Cerebellar nuclear complex (tissue), 1 donor: ENCODE results near the gene SLC35B1.
"Not testable (repeated sequence)": the region's sequence is repeated elsewhere in the genome, so short reads cannot be mapped to it uniquely, and the experiment has no call there.

Experiments used
- DNase-seq, 2 experiments: peaks; one replicate each; lab custom pipeline; 2025; lab: John Stamatoyannopoulos, UW

Gene SLC35B1

DNA sequence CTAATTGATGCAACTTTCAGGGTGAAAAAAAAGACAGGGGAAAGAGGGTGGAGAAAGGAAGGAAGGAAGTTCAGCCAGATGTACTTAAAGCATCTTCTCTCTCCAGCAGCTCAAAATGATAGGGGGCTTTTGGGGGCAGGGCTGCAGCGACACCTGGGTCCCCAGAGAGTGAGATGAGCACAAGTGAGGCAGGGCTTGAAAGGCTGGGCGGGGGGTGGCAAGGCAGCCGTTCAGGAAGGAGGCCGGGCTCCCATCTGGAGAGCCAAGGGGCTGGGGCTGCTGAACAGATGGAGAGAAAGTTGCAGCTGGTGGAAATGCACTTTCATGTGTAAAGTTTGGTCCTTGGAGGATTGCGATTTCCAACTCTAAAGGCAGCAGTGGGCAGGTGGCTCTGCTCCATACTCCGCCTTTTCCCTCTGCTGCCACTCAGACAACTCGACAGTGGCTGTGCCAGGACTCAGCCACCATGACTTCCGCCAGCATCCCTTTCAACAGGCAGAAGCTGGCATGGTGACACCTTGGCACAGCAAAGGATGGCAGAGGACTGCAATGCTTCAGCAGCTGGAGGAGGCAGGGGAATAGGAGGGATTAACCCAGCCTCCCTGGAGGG lies 7.7 kb downstream of the SLC35B1 start:
- DNase-seq, result no peak

DNA sequence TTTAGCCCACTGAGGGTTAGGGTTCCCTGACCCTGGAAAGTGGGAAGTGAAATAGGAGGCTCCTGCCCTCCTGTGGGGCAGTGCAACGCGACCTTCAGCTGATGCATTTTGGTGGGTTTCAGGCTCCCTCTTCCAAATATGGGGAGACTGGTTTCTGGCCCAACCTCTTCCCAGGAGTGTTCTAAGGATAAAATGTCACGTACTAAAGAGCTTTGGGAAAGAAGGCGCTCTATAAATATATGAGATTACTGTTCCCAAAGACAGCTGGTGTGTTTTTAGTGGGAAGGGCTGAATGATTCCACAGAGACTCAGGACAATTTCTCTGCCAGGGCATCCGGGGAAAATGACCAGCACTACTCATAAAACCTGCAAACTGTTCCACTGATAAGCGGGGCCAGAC lies 9.8 kb downstream of the SLC35B1 start:
- DNase-seq, result no peak

DNA sequence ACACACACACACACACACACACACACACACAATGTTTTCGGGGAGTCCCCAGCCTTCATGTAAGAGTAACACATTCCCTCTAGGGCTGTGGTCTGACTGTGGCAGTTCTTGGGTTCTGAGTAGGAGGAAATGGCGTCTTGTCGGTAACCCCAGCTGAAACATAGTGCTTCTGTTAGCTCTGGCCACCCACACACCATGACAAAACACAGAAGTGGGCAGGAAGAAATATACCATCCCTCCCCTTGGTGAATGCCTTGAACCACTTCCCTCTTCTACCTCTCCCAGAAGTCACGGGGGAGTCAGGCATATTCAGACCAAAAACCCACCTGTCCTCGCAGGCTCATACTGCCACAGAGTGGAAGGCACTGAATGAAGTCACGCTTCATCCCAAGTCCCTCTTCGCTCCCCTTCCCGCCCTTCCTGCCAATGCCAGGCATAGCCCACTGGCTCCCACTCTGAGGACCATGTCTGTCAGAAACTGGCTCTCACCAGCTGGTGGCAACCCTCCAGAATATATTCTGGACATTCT lies 11.5 kb downstream of the SLC35B1 start:
- DNase-seq, result no peak

DNA sequence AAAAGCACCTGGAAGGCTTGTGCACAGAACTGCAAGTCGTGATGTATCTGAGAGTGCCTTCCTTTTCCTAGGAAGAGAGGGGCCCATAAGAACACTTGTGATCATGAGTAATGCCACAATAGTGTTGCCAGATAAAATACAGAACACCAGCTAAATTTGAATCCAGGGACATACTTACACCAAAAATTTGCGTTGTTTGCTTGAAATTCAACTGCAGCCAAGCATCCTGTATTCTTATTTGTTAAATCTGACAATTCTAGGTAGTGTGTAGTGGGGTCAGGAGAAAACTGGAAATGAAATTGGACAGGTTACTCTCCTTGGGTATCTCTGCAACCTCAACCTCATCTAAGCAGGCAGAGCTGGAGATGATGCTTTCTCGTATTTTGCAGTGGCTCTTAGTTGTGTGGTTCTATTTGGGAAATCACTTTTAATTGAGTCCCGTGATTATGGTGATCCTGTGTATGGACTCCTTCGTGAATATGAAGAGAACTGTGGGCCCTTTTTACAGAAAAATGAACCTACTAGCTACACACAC lies 12.0 kb downstream of the SLC35B1 start:
- DNase-seq, result no peak

DNA sequence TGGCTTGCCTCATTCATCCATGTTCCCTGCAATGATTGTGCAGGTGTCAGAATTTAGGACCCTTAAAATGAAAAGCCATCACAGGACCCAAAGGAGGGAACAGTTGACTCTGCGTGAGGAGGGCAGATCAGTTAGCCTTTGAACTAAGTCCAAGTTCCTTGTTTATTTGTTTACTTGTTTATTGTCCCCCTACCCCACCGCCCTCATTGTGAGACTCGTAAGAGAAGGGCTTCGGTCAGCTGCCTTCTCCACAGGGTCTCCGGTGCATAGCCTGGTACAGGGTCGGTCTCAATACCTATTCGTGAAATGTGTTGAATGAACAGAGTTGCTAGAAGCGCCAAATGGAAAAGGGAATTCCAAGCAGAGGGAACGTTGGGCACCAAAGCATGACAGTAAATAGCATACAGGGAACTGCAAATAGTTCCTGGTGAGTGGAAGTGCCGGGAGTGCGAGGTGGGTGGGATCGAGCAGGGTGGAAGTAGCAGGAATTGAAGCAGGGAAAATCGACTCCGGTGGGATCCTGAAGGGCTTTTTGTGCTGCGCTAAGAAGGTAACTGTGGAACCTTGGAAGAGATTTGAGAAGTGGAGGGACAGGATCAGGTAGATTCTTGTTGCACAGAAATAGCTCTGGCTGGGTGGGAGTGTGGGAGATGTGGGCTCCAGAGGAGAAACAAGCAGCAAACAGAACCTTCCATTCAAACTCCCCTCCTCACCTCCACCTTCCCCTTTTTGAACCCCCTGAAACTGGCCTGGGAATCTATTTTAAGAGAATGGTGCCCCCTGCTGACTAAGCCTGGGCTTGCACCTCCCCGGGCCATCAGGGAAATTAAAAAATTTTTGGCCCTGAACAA lies 12.7 kb downstream of the SLC35B1 start:
- peak in 1 of 2 experiments; percentile 27 for DNase-seq

DNA sequence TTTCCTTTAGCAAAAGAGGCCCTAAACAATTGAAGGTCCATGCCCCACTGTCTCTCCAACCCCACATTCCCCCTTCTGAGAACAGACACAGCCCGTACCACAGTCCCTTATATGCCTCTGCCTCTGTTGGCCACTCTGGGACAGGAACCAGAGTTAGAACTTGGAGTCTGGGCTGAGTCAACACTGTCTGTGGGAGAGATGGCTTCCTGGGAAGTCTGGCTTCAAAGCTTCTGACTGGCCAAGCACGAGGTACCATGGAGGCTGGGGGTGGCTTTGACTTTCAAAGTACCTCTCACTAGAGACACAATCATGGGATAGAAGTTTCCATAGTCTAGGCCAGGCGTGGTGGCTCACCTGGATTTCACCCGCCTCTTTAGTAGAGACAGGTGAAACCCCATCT lies 15.0 kb downstream of the SLC35B1 start:
- DNase-seq, result no peak

DNA sequence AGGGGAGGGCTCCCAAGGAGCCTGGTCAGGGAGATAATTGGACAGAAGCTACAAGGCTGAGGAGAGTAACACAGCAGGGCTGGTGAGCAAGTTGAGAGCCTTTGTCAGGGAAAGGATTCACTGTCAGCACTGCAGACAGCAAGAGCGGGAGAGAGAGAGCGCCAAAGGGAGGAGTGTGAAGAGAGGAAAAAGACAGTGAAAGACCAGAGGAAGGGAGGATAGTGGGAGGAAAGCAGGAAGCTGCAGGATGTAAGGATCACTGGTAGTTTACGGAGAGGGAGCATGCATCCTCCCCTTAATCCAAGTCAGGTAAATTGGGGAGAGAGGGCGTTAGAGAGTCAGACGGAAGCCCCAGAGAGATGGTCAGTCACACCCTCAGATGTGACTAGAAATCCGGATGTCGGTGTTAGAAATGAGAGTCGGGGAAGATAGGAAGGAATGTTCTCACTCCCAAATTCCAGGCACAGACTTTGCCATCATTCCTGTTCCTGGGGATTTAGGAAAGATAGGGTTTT lies 16.0 kb downstream of the SLC35B1 start:
- DNase-seq, result no peak

DNA sequence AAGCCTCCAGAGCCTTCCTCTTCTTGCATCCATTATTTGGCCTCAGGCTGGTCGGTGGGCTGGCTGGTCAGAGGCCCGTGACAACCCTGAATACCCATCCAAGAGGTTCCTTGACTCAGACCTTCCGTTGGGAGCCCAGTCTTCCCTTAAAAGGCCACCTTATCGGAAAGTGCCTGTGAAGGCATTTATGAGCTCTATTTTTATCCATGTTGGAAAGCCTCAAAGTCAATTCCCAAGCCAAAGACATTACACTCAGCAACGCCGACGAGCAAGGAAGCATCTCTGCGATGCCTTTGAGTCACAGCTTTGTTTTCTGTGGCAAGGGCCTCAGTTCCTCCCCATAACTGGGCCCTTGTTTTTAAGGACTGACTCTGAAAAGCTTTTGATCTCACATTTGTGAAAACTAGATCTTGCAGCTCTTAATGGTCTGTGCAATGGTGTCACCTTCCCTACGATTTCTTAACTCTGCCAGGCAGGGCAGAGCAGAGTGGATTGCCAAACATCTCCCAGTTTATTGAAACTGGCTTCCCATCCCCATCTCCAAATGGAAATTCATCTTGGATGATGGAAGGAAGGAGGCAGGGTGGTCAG lies 16.6 kb downstream of the SLC35B1 start:
- DNase-seq, result peak in 1 of 2 experiments; percentile 36

DNA sequence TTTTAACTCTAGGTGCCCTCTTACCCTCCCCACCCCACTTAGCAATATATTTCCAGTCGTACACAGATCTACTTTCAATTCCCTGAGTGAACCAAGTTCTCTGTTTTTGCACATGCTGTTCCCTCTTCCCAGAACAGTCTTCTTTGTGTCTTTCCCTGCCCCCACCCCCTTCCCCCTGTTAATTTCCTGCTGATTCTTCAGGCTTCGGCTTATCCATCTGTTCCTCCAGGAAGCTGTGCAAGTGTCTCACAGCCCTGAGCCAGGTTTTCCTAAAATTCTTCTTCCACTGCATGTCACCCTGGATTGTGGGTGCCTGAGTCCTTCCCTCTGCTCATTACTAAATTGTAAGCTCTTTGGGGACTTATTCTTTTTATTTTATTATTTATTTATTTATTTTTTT lies 17.5 kb downstream of the SLC35B1 start:
- peak in 1 of 2 experiments; percentile 8 for DNase-seq

DNA sequence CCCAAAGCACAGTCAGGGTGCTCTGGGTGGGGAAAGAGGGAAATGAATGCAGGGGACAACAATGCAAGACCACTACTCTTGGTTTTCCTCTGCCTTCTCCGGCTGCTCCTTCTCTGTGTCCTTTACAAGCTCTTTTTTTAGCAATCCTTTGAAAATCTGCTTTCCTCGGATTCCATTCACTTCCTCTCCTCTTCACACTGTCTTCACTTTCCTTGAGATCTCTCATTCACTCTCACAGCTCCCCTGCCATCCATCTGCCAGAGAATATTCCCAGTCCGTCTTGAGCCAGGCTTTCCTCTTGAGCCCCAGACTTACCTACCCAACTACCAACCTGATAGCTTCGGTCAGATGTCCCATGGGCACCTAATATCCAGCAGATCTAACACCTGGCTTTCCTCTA lies 18.9 kb downstream of the SLC35B1 start:
- DNase-seq, result no peak

DNA sequence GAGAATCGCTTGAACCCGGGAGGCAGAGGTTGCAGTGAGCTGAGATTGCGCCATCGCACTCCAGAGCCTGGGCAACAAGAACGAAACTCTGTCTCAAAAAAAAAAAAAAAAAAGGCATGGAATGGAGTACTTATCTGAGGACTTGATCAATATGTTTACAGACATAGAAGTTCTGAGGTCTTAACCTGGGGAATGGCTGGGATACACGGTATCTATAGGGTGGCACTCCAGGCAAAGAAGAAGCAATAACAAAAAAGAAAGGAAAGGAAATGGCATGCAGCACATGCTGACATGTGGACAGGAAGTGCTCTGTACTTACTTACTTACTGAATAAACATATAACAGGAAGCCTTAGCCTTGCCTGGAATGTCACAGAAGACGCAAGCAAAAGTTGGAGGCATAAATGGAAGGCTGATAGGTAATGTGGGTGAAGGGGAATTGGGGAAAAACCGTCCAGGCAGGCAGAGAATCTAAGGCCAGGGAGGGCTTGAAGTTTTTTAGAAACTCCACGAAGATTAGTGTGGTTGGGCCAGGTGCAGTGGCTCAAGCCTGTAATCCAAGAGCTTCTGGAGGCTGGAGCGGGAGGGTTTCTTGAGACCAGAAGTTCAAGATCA lies 19.8 kb downstream of the SLC35B1 start:
- DNase-seq, result no peak

DNA sequence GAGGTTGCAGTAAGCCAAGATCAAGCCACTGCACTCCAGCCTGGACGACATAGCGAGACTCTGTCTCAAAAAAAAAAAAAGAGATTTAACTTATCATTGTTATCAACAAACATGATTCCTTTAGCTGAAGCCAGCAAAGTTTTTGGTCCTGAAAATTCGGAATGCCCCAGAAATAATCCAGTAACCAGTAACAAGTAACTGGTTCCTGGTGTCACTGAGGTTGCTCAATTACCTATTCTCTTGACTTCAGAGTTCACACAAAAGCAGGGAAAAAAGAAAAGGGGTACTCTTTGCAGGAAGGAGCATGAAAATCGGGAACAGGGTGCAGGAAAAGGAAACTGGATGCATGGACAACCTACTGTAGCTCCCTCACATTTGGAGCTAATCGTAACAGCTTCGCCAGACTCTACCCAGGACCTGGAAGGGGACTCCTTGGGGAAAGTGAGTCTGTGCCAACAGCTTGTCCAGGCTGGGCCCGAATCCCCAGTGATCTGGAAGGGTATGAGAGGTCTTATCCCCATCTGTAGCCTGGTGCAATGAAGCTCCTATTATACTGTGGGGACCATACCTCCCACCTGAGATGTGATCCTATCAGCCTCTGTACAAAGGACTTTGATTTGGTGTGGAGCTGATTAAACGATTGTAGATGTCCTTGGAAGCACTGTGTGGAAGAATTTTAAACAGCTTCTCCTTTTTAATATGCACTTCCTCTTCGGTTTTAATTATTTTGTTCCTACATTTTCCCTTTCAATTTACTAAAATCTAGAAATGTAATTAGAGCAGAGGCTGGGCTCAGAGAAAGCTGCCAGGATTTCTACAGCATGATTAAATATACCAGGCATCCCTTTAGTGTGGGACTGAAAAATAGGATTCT lies 26.4 kb downstream of the SLC35B1 start:
- no peak for DNase-seq

DNA sequence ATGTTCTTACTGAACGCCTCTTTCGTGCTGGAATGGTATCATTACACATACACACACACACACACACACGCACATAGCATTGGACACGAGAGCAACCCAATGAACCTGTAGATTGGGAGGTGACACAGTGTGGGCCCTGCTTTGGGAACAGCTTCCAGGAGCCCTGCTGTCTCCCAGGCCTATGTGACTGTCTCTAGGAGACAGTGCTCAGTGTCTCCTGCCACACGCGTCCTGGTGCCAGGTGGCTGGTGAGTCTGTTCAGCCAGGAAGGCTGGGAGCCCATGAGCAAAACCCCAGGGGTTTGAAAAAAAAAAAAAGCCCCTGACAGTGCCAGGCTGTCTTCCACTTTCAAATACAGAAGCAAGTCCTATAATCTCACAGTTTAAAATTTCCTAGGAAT lies 27.4 kb downstream of the SLC35B1 start:
- peak in 1 of 2 experiments; percentile 63 for DNase-seq

DNA sequence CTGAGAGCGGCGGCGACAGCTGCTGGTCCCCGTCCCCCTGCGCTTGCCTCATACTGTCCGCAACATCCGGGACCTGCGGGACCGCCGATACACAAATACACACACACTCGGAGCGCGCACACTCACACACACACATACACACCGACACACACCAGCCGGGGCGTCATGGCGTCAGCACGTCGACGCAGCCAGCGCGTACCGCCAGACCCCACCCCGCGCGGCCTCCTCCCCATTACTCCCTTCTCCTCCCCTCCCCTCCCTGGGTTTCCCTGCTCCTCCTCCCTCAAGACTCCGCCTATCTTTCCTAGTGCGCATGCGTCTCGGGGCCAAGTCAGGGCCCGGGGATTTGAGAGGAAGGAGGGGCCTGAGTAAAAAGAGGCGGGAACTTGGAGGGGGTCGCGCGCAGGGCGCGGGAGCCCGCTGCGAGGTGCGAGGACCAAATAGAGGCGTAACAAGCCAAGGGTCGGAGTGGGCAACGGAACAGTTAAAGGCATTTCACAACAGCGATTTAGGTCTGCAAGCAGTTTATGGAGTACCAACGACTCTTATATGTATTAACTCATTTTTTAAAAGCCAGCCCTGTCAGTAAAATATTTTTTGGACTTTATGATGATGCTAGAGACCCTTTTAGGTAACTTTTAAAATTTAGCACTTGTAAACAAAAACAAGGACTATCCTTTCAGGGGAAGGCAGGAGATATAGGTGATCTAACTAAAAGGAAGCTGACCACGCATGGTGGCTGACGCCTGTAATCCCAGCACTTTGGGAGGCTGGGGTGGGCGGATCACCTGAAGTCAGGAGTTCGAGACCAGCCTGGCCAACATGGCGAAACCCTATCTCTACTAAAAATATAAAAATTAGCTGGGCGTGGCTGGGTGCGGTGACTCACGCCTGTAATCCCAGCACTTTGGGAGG lies 29.6 kb downstream of the SLC35B1 start, which contains the start of gene SPOP:
Gene SPOP (minus strand): TSS at position 165 of the 915 bp plus-strand sequence. CDS start 55,287 bp downstream, outside the sequence.
- DNase-seq, result peak; percentile 97 to 98

DNA sequence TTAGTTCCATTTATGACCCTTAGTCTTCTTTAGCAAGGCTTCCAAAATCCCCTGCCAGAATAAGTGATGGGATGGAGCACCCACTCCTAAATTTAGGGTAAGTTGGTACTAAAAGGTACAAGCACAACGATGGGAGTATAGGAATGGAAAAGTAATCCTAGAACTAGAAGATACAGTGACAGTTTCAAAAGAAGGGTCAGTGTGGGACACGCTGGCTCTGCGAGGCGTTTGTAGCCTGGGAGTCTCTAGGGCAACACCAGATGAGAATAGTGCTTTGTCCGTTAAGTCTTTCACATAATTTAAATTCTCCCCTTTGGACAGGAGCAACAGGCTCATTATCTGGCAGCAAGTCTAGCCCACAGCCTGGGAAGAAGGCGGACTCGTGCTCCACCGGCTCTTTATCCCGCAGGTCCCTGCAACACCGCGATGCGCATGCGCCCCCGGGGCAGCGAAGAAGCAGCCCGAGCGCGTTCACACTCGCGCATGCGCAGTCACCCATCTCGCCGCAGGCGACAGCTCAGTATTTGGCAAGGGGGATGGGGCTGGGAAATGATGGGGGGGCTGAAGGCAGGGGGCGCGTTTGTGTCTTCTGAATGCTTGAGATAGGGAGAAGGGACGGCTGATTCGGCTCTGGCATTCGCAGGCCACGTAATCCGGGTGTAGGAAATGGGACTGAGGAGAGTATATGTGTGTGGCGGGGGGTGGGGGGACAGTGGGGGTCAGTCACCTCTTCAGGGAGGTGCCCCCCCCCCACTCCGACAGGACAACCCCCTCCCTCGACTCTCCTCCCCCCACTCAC lies 30.4 kb downstream of the SLC35B1 start:
- peak in 1 of 2 experiments; percentile 58 for DNase-seq

DNA sequence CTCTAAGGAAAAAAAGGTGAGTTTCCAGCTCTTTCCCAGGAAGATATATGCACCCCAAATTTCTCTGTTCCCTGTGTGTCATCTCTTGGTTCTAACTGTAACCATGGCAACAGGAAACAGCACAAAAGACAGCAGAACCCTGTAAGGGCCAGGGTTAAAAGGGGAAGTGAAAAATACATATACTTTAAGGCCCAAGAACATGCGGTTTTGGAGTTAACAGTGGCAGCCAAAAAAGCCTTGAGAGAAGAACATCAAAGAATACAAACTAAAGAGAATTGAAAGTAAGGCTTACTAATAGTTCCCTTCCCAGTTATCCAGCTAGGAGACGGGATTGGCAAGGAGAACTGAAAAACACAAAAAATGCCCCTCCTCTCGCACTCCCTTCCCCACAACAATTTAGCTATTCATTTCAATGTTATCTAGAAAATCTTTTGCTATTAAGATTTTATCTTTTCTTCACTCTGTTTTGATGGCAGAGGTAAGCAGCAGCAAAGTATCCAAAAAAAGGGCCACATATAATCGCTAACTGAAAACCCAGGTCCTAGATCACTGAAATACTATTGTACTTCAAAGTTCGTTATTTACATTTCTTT lies 31.4 kb downstream of the SLC35B1 start:
- DNase-seq, result no peak

DNA sequence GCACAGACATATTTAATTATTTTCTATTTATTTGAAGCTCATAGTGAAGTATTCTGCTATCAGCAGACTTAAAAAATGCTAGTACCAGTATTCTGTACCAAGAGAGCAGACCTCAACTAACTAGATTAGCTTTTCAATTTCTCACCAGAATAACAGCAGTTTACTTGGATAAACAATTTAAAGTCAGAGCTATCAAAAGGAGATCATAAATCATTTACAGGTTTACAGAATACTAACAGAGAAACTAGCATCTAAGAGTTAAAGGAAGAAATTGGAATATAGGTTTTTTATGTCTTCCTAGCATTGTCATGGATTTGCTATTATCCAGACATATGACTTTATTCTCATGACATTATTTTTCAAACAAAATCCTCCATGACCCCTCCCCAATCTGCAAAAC lies 33.3 kb downstream of the SLC35B1 start:
- DNase-seq, result no peak

DNA sequence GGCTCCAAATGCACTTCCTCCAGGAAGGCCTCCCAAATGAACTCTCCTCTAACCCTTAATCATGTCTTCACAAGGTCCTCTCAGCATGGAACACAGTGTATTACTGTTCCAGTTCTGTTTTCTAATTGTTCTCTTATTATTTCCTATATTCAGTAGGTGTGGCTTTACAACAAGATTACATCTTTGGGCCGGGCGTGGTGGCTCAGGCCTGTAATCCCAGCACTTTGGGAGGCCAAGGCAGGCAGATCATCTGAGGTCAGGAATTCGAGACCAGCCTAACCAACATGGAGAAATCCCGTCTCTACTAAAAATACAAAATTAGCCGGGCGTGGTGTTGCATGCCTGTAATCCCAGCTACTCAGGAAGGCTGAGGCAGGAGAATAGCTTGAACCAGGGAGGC lies 34.1 kb downstream of the SLC35B1 start:
- not testable (repeated sequence) for DNase-seq
